ENCODE results near the gene RBM47. TPM values are rescaled to one million over a fixed set of nuclear protein-coding genes. Genes with fewer than 3 reads are reported as not detected.

Gene RBM47
- total and polyA plus RNA-seq, 5 experiments from 2014 or later: 0.05 to 0.88 (median 0.43) TPM; not detected in 1

GRCh38 chr4:40583850-40584439 is 45.7 kb downstream of the RBM47 start:
- H3K4me1 Mint-ChIP-seq: peaks cover 0 to 6% (median 2%) of the 10 kb centered on the region in 4 donors
- H3K27me3 Mint-ChIP-seq: peaks cover 0 to 18% (median 1%) of the 10 kb centered on the region in 5 donors
- no peak overlapping the region for H3K27ac Mint-ChIP-seq
- POLR2A ChIA-PET: no interaction called here
- DNase-seq: no peak
- no peak for ATAC-seq
- H3K36me3 Mint-ChIP-seq: no peaks in the 10 kb centered on the region
- no peak overlapping the region for H3K4me3 Mint-ChIP-seq
- H3K9me3 Mint-ChIP-seq: no peaks in the 10 kb centered on the region

GRCh38 chr4:40582413-40582812 is 47.3 kb downstream of the RBM47 start:
- ATAC-seq (no peak), DNase-seq (no peak)
- peaks cover 0 to 9% (median 2%) of the 10 kb centered on the region in 4 donors for H3K4me1 Mint-ChIP-seq
- no peak overlapping the region for H3K27ac Mint-ChIP-seq
- POLR2A ChIA-PET: no interaction called here
- peaks cover 0 to 18% (median 1%) of the 10 kb centered on the region in 5 donors for H3K27me3 Mint-ChIP-seq
- H3K9me3 Mint-ChIP-seq: no peaks in the 10 kb centered on the region
- H3K4me3 Mint-ChIP-seq: no peak overlapping the region
- no peaks in the 10 kb centered on the region for H3K36me3 Mint-ChIP-seq

GRCh38 chr4:40581254-40582140 is 48.2 kb downstream of the RBM47 start:
- Mint-ChIP-seq H3K9me3 (no peaks in the 10 kb centered on the region), H3K27ac (no peak overlapping the region), H3K4me3 (no peak overlapping the region), H3K4me1 (peaks cover 2 to 13% (median 6%) of the 10 kb centered on the region in 4 donors), H3K27me3 (peaks cover 0 to 12% (median 1%) of the 10 kb centered on the region in 5 donors), H3K36me3 (no peaks in the 10 kb centered on the region)
- no peak for DNase-seq
- ATAC-seq: no peak
- POLR2A ChIA-PET: no interaction called here

- Mint-ChIP-seq H3K9me3 (no peaks in the 10 kb centered on the region), H3K27ac (no peak overlapping the region), H3K4me3 (no peak overlapping the region), H3K4me1 (peaks cover 2 to 19% (median 8%) of the 10 kb centered on the region in 4 donors), H3K27me3 (peaks cover 0 to 12% (median 1%) of the 10 kb centered on the region in 5 donors), H3K36me3 (no peaks in the 10 kb centered on the region)
- DNase-seq (no peak), ATAC-seq (no peak)
- POLR2A ChIA-PET: no interaction called here
Measured at GRCh38 chr4:40579983-40580382, 49.7 kb downstream of the RBM47 start.

- peaks cover 4 to 30% (median 11%) of the 10 kb centered on the region in 4 donors for H3K4me1 Mint-ChIP-seq
- DNase-seq: no peak
- peaks cover 0 to 12% (median 1%) of the 10 kb centered on the region in 5 donors for H3K27me3 Mint-ChIP-seq
- POLR2A ChIA-PET: no interaction called here
- H3K36me3 Mint-ChIP-seq: no peaks in the 10 kb centered on the region
- no peak overlapping the region for H3K4me3 Mint-ChIP-seq
- no peak for ATAC-seq
- H3K9me3 Mint-ChIP-seq: no peaks in the 10 kb centered on the region
- peak overlapping the region in 3 of 10 donors; percentile 28 to 66 (median 51) for H3K27ac Mint-ChIP-seq
Measured at GRCh38 chr4:40577588-40578253, 51.9 kb downstream of the RBM47 start.

- Mint-ChIP-seq H3K4me1 (peaks cover 4 to 30% (median 11%) of the 10 kb centered on the region in 4 donors), H3K9me3 (no peaks in the 10 kb centered on the region), H3K27ac (peak overlapping the region in 2 of 10 donors; percentile 28 to 66), H3K27me3 (peaks cover 0 to 6% (median 0%) of the 10 kb centered on the region in 5 donors), H3K36me3 (no peaks in the 10 kb centered on the region), H3K4me3 (peak overlapping the region in 1 of 10 donors; percentile 13)
- POLR2A ChIA-PET: no interaction called here
- DNase-seq (peak in 1 of 10 donors; percentile 11), ATAC-seq (peak in 1 of 2 donors; percentile 14)
Measured at GRCh38 chr4:40576651-40577480, 52.8 kb downstream of the RBM47 start.

GRCh38 chr4:40575846-40576245 is 53.8 kb downstream of the RBM47 start:
- Mint-ChIP-seq H3K27ac (no peak overlapping the region), H3K4me1 (peaks cover 4 to 30% (median 11%) of the 10 kb centered on the region in 4 donors), H3K4me3 (no peak overlapping the region), H3K27me3 (peaks cover 0 to 4% (median 0%) of the 10 kb centered on the region in 5 donors), H3K36me3 (no peaks in the 10 kb centered on the region), H3K9me3 (no peaks in the 10 kb centered on the region)
- POLR2A ChIA-PET: no interaction called here
- no peak for DNase-seq
- no peak for ATAC-seq

- DNase-seq: no peak
- peaks cover 4 to 30% (median 11%) of the 10 kb centered on the region in 4 donors for H3K4me1 Mint-ChIP-seq
- H3K9me3 Mint-ChIP-seq: no peaks in the 10 kb centered on the region
- no peaks in the 10 kb centered on the region for H3K36me3 Mint-ChIP-seq
- H3K4me3 Mint-ChIP-seq: peak overlapping the region in 2 of 10 donors; percentile 9 to 21
- peak overlapping the region in 1 of 10 donors; percentile 22 for H3K27ac Mint-ChIP-seq
- POLR2A ChIA-PET: no interaction called here
- peaks cover 0 to 3% (median 0%) of the 10 kb centered on the region in 5 donors for H3K27me3 Mint-ChIP-seq
- ATAC-seq: no peak
Measured at GRCh38 chr4:40573593-40574311, 55.9 kb downstream of the RBM47 start.

- no peak overlapping the region for H3K27ac Mint-ChIP-seq
- H3K36me3 Mint-ChIP-seq: no peaks in the 10 kb centered on the region
- ATAC-seq (no peak), DNase-seq (no peak)
- no peak overlapping the region for H3K4me3 Mint-ChIP-seq
- peaks cover 4 to 30% (median 11%) of the 10 kb centered on the region in 4 donors for H3K4me1 Mint-ChIP-seq
- POLR2A ChIA-PET: no interaction called here
- peaks cover 0 to 3% (median 0%) of the 10 kb centered on the region in 5 donors for H3K27me3 Mint-ChIP-seq
- H3K9me3 Mint-ChIP-seq: no peaks in the 10 kb centered on the region
Measured at GRCh38 chr4:40572692-40573310, 56.9 kb downstream of the RBM47 start.

- POLR2A ChIA-PET: no interaction called here
- DNase-seq (no peak), ATAC-seq (no peak)
- Mint-ChIP-seq H3K4me1 (peaks cover 0 to 15% (median 4%) of the 10 kb centered on the region in 4 donors), H3K4me3 (no peak overlapping the region), H3K9me3 (no peaks in the 10 kb centered on the region), H3K27me3 (peaks cover 0 to 3% (median 0%) of the 10 kb centered on the region in 5 donors), H3K36me3 (no peaks in the 10 kb centered on the region), H3K27ac (peak overlapping the region in 1 of 10 donors; percentile 29)
Measured at GRCh38 chr4:40571208-40571607, 58.5 kb downstream of the RBM47 start.

- DNase-seq (no peak), ATAC-seq (no peak)
- Mint-ChIP-seq H3K36me3 (no peaks in the 10 kb centered on the region), H3K4me3 (no peak overlapping the region), H3K4me1 (peaks cover 0 to 12% (median 4%) of the 10 kb centered on the region in 4 donors), H3K9me3 (no peaks in the 10 kb centered on the region), H3K27ac (peak overlapping the region in 1 of 10 donors; percentile 29), H3K27me3 (peaks cover 0 to 3% (median 0%) of the 10 kb centered on the region in 5 donors)
- POLR2A ChIA-PET: no interaction called here
Measured at GRCh38 chr4:40570348-40571077, 59.2 kb downstream of the RBM47 start.

All from naive thymus-derived CD8-positive, alpha-beta T cell (primary cell).